Coronary artery (tissue), 2 donors: ENCODE measurements around the gene NKX2-3.

ENCODE experiments used
- DNase-seq: peaks from one replicate; pipeline ENCODE4 v3.0.0-alpha.2; 2017; ENCODE audit warnings: low spot score
- H3K27ac ChIP-seq, 2 donors: fragments of 200-600 bp; sonication (generic); one replicate each; pipeline ENCODE4 v1.5.1; 2016 to 2019
- H3K4me3 ChIP-seq: fragments of 200-600 bp; sonication (generic); 2 replicates; pipeline ENCODE4 v1.5.1; 2016; ENCODE audit warnings: mild to moderate bottlenecking, moderate library complexity
- TF ChIP-seq, protein P1 (sequence below): fragments of 200-600 bp; sonication (generic); IDR thresholded peaks from one replicate; pipeline ENCODE4 v1.5.1; 2019; ENCODE audit warnings: antibody characterized with exemption

NKX2-3 gene

DNA sequence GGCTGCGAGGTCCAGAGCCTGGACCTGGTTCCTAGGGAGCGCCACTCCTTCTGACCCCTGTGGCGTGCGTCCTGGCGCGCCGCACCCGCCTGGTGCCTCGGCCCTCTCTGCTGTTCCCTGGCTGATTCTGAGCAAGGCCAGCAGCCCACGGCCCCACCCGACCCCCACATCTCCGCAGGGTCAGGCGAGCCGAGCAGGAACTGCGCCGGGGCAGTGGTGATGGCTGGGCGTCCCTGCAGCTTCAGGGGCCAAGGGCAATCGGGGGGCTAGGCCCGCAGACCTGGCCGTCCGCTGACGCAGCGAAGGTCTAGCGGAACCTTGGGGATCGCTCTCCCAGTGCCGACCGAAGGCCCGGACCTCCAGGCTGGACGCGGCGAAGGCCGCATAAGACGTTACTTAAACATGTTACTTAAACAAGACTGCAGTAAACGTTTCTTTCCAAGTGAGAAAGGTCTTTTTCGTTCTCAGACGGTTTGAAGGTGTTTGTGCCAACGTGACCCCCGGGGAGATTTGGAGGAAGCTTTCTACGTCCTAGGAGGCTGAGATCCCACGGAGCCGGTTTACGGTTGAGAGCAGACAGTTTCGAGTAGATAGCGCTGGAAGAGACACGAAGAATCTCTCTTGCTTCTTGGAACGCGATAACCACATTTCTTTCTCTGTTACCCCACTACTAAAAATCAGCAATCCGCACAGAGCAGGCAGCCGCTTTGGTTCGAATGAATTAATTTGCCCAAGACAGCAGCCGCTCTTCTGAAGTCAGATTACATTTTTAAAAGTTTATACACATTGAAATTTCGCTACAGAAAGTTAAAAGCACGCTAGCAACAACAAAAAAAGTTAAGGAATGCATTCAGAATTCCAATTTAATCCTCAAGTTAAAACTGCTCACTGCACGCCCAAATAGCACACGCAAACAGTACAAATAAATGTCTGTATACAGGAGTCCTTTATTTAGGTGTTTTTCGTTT, 4.9 kb upstream of the NKX2-3 start:
- H3K4me3 ChIP-seq, result no peak overlapping the region
- DNase-seq, result no peak
- H3K27ac ChIP-seq, result no peak overlapping the region
- TF ChIP-seq, protein P1, sequence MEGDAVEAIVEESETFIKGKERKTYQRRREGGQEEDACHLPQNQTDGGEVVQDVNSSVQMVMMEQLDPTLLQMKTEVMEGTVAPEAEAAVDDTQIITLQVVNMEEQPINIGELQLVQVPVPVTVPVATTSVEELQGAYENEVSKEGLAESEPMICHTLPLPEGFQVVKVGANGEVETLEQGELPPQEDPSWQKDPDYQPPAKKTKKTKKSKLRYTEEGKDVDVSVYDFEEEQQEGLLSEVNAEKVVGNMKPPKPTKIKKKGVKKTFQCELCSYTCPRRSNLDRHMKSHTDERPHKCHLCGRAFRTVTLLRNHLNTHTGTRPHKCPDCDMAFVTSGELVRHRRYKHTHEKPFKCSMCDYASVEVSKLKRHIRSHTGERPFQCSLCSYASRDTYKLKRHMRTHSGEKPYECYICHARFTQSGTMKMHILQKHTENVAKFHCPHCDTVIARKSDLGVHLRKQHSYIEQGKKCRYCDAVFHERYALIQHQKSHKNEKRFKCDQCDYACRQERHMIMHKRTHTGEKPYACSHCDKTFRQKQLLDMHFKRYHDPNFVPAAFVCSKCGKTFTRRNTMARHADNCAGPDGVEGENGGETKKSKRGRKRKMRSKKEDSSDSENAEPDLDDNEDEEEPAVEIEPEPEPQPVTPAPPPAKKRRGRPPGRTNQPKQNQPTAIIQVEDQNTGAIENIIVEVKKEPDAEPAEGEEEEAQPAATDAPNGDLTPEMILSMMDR, result no peak

DNA sequence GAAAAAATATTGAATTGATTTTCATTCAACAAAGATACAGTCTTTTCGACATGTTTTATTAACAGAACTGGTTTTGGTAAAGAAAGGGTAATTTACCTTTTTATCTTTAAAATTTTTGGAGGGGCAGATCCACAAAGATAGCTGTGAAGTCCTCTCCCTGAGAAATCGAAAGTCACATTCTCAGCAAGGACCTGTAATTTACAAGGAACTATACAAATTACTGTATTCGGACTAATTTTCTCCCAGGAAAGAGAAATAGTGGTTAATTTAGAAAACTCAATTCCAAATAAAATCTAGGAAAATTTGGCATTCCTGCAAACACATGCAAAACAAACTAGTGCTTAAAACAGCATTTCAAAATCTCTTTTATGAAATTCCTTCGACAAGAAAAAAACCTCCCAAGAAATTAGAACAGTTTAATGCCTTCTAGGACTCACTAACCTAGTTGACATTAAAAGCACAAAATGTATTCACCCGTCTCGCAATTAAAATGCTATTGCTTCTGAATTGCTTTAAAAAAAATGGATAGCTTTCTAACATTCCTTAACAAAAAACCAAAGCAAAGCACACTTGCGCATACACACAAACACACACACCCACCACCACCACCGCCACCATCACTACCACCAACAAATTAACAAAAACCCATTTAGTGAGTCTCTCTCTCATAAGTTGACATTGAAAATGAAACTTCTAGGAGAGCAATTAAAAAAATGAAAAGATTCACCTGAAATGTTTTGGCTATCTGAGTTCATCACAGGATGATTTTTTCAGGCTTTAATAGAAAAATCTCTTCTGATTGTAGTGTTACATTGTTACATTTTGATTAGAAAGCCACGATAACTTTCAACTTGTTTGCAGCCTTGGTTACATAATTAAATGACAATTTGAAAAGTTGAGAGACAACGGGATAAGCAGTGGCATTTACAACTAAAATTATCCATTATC, 4.0 kb upstream of the NKX2-3 start:
- TF ChIP-seq, protein P1, result no peak
- Histone ChIP-seq H3K27ac (no peak overlapping the region), H3K4me3 (no peak overlapping the region)
- DNase-seq, result no peak

DNA sequence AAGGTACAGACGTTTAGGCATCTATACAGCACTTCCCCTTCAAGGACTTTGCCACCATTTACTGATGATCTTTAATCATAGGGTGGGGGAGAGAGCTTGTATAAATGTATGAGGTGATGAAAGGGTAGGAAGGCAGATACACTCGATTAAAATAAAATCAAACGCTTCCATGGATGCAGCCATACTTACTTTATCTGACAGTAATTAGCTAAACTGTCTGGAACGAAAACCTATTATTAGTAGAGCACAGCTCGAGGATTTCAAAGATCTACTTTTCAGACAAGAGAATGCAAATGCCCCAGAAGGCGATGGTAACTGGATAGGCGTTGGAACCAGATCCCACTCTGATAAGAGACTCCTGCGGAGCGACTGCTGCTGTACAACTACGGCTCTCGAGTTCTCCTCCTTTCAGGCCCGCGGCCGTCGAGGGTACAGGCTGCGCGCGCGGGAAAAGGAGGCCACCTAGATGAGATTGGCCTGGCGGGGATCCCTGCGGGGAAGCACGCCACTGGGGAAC, 3.1 kb upstream of the NKX2-3 start:
- DNase-seq, result no peak
- no peak overlapping the region for H3K4me3 ChIP-seq

DNA sequence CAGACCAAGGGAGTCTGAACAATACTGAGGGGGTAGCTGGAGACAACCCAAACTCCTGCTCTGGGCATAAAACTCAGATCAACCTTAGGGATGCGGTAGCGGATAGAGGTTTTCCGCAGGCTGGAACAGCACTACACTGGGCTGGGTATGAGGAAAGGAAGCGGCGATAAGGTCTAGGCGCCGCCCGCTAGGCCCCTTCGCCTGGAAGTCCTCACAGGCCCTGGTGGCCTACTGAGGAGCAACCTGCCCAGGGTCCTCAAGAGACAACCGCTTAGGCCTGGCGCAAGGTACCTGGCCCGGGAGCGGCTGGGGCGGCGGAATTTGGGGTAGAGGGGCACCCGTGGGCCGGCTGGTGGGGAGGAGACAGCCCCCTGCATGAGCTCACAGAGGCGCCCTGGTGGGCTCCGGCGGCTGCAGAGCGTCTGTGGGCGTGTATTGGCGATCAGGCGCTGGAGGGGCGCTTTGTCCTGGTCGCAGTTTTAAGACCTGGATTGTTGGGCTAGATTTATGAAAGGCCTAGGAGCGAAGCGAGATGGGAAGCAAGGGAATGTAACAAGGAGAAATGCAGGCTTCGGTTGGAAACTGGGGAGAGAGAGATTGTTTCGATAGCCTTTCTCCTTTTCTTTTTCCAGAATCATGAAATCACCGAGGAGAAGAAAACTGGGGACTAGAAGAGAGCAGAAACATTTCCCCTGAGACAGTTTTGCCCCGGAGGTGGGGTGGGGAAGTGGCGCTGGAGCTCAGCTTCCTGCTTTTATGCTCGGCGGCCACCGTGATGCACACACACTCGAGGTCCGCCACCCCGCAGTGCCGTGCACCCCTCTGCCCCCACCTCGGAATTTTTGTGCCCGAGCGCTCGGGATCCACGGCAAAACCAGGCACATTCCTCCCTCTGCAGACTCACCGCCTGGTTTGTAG, 2.4 kb upstream of the NKX2-3 start:
- no peak for DNase-seq
- TF ChIP-seq, protein P1, result no peak
- Histone ChIP-seq H3K4me3 (peak overlapping the region; percentile 30), H3K27ac (no peak overlapping the region)

More for the DNA sequence above, 3.1 kb upstream of the NKX2-3 start:
- TF ChIP-seq, protein P1, result no peak
- no peak overlapping the region for H3K27ac ChIP-seq

DNA sequence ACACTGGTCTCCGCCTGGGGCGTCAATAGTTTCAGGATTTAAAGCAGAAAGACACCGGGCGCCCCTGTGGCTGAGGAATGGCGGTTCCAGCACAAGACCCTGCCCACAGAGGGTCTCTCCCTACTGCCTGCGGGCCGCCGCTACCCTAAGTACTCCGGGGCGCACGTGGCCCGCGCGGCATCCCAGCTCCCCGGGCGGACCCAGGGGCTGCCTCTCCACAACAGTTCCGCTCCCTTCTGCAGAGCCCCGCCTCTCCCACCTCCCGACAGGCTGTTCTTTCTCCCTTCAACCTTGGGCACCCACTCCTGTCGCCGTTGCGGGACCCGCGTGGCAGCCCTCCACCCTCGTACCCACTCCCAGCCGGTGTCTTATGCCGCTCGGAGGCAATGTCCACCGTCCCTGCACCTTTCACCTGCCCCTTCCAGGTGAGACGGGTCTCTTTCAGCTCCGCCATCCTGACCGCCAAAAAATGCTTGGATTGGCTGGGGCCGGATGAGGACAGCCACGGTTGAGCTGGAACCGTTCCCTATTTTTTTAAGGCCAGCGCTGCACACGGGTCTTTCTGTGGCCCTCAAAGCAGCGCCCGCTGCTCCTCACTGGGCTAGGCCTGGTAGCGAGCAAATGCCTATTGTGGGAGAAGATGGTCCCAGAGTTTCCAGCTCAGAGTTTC, 1.6 kb upstream of the NKX2-3 start:
- Histone ChIP-seq H3K4me3 (peak overlapping the region; percentile 30), H3K27ac (no peak overlapping the region)
- DNase-seq, result no peak
- TF ChIP-seq, protein P1, result no peak
